Measurements from ENCODE around the gene NR5A1. TPM values are rescaled to one million over a fixed set of nuclear protein-coding genes. Genes with fewer than 3 reads are reported as not detected.

NR5A1 gene
- total and polyA plus RNA-seq, 10 of the 15 experiments (the other 5 are each of a cell fraction or from before 2014, with no cell fraction given): 0.06 to 0.24 (median 0.08) TPM; not detected in 5

- ATAC-seq (no peak), FAIRE-seq (no peak), DNase-seq (ENCODE audit: low read depth, low spot score) (no peak)
- H2AFZ ChIP-seq (ENCODE audit: control insufficient read depth, low read depth, low read length): no peak overlapping the region
- CTCF ChIA-PET: no interaction called here
- TF ChIP-seq BHLHE40 (IDR thresholded peaks at IDR 0.05; ENCODE audit: borderline replicate concordance in 1 of 2, low read depth in 2 of 2, low read length in 1 of 2) (no peak), NR2C2 (IDR thresholded peaks at IDR 0.05; ENCODE audit: borderline replicate concordance, control insufficient read depth, insufficient read length, low read depth) (no peak), TAF1 (IDR thresholded peaks at IDR 0.05; ENCODE audit: borderline replicate concordance, low read depth, low read length) (no peak), ZNF384 (IDR thresholded peaks at IDR 0.05; ENCODE audit: borderline replicate concordance, low read depth, low read length) (no peak), TCF7 (IDR thresholded peaks at IDR 0.05; ENCODE audit: borderline replicate concordance) (no peak), TCF3 (IDR thresholded peaks at IDR 0.05; ENCODE audit: borderline replicate concordance, insufficient read depth, low read depth, low read length) (no peak)
- no peak overlapping the region for H3K27ac ChIP-seq (ENCODE audit: control insufficient read depth, insufficient read depth)
- H3K27me3 ChIP-seq (replicated peaks in 1 of 2; ENCODE audit: control insufficient read depth in 2 of 2, insufficient read depth in 2 of 2, low read length in 1 of 2): peaks cover 5 to 9% of the 10 kb centered on the region in 2 experiments; a peak in 3 of 4 replicates
- H3K9ac ChIP-seq (ENCODE audit: control insufficient read depth, insufficient read depth, low read length): no peak overlapping the region
- H3K4me3 ChIP-seq: no peak overlapping the region
- RAD21 ChIA-PET (ENCODE audit: unreplicated experiment): no interaction called here
- H3K36me3 ChIP-seq (ENCODE audit: control insufficient read depth in 2 of 2, insufficient read depth in 2 of 2, low read length in 1 of 2): no peaks in the 10 kb centered on the region
- H3K4me1 ChIP-seq (ENCODE audit: control insufficient read depth, insufficient read depth, low read length): no peaks in the 10 kb centered on the region
- in situ Hi-C loops (cut with MboI): no loop called here
- H4K20me1 ChIP-seq (ENCODE audit: control insufficient read depth, insufficient read depth): no peaks in the 10 kb centered on the region
- SMC1A ChIA-PET (ENCODE audit: uncharacterized antibody, unreplicated experiment): interaction anchor here (0.9 to 1.2 kb wide), 2 partner anchors 9 to 257 kb away, joined by 3 read pairs; no protein-coding TSS in a partner anchor
- 44% methylated on average over 13 of the region's 14 CpGs for WGBS (ENCODE audit: insufficient coverage, insufficient replicate concordance, low lambda C conversion rate, missing lambda C conversion rate)
- intact Hi-C loops (cut with micrococcal nuclease; ENCODE audit: unreplicated experiment): no loop called here
- H3K9me3 ChIP-seq (replicated peaks; ENCODE audit: control insufficient read depth, insufficient read depth, low read length): no peaks in the 10 kb centered on the region
- BruUV-seq (replicated peaks): no TSS peak
- no peak overlapping the region for H3K4me2 ChIP-seq (ENCODE audit: control insufficient read depth, insufficient read depth)
- POLR2A ChIA-PET: no interaction called here
- H3K79me2 ChIP-seq (ENCODE audit: control insufficient read depth, insufficient read depth, low read length): no peaks in the 10 kb centered on the region
Measured at GRCh38 chr9:124454791-124455443, 52.3 kb downstream of the NR5A1 start.

- ChIA-PET RAD21 (ENCODE audit: unreplicated experiment) (no interaction called here), CTCF (no interaction called here), POLR2A (no interaction called here), SMC1A (ENCODE audit: uncharacterized antibody, unreplicated experiment) (interaction anchor here (1.2 kb wide), 1 partner anchor 257 kb away, joined by 3 read pairs; no protein-coding TSS in a partner anchor)
- no peak for FAIRE-seq
- Histone ChIP-seq H4K20me1 (ENCODE audit: control insufficient read depth, insufficient read depth) (no peaks in the 10 kb centered on the region), H3K9me3 (replicated peaks; ENCODE audit: control insufficient read depth, insufficient read depth, low read length) (no peaks in the 10 kb centered on the region), H3K27ac (ENCODE audit: control insufficient read depth, insufficient read depth) (no peak overlapping the region), H3K4me1 (ENCODE audit: control insufficient read depth, insufficient read depth, low read length) (no peaks in the 10 kb centered on the region), H3K4me3 (no peak overlapping the region), H3K4me2 (ENCODE audit: control insufficient read depth, insufficient read depth) (no peak overlapping the region), H3K9ac (ENCODE audit: control insufficient read depth, insufficient read depth, low read length) (no peak overlapping the region), H3K79me2 (ENCODE audit: control insufficient read depth, insufficient read depth, low read length) (no peaks in the 10 kb centered on the region), H3K36me3 (ENCODE audit: control insufficient read depth in 2 of 2, insufficient read depth in 2 of 2, low read length in 1 of 2) (no peaks in the 10 kb centered on the region), H2AFZ (ENCODE audit: control insufficient read depth, low read depth, low read length) (no peak overlapping the region), H3K27me3 (replicated peaks in 1 of 2; ENCODE audit: control insufficient read depth in 2 of 2, insufficient read depth in 2 of 2, low read length in 1 of 2) (peaks cover 5 to 9% of the 10 kb centered on the region in 2 experiments; a peak in 3 of 4 replicates)
- DNase-seq (ENCODE audit: low read depth, low spot score): no peak
- in situ Hi-C loops (cut with MboI): no loop called here
- BruUV-seq (replicated peaks): no TSS peak
- intact Hi-C loops (cut with micrococcal nuclease; ENCODE audit: unreplicated experiment): no loop called here
- no peak for ATAC-seq
- WGBS (ENCODE audit: insufficient coverage, insufficient replicate concordance, low lambda C conversion rate, missing lambda C conversion rate): 32% methylated on average over 9 of the region's 9 CpGs
- TF ChIP-seq CREB1 (IDR thresholded peaks at IDR 0.05; ENCODE audit: low read depth): no peak
- no peak for TF ChIP-seq E2F8 (IDR thresholded peaks at IDR 0.05; ENCODE audit: low read depth, partially characterized antibody)
- TF ChIP-seq BRCA1 (IDR thresholded peaks at IDR 0.05; ENCODE audit: low read depth, low read length): no peak
- no peak for TF ChIP-seq MYB (IDR thresholded peaks at IDR 0.05; ENCODE audit: borderline replicate concordance, low read depth, low read length)
- TF ChIP-seq ZNF384 (IDR thresholded peaks at IDR 0.05; ENCODE audit: borderline replicate concordance, low read depth, low read length): no peak
- TF ChIP-seq MEF2B (IDR thresholded peaks at IDR 0.05; ENCODE audit: partially characterized antibody, poor library complexity, severe bottlenecking): no peak
- TF ChIP-seq EED (IDR thresholded peaks at IDR 0.05; ENCODE audit: low read depth): no peak
- TF ChIP-seq JUND (IDR thresholded peaks at IDR 0.05; ENCODE audit: low read depth, low read length): no peak
- TF ChIP-seq STAT1 (conservative IDR thresholded peaks at IDR 0.05): no peak
- no peak for TF ChIP-seq IRF4 (IDR thresholded peaks at IDR 0.05; ENCODE audit: low read depth, low read length)
Measured at GRCh38 chr9:124454296-124454695, 52.9 kb downstream of the NR5A1 start.
